DMS53 treated with DMSO at 0.1 percent for 48 hours (cell line): Measurements from ENCODE around the gene STK32A.
"Not testable (repeated sequence)": the region's sequence is repeated elsewhere in the genome, so short reads cannot be mapped to it uniquely, and the experiment has no call there.

Experiments used
- DNase-seq: peaks from one replicate; lab custom pipeline; 2025; ENCODE audit not compliant: unreplicated experiment; lab: John Stamatoyannopoulos, UW

Gene STK32A

DNA sequence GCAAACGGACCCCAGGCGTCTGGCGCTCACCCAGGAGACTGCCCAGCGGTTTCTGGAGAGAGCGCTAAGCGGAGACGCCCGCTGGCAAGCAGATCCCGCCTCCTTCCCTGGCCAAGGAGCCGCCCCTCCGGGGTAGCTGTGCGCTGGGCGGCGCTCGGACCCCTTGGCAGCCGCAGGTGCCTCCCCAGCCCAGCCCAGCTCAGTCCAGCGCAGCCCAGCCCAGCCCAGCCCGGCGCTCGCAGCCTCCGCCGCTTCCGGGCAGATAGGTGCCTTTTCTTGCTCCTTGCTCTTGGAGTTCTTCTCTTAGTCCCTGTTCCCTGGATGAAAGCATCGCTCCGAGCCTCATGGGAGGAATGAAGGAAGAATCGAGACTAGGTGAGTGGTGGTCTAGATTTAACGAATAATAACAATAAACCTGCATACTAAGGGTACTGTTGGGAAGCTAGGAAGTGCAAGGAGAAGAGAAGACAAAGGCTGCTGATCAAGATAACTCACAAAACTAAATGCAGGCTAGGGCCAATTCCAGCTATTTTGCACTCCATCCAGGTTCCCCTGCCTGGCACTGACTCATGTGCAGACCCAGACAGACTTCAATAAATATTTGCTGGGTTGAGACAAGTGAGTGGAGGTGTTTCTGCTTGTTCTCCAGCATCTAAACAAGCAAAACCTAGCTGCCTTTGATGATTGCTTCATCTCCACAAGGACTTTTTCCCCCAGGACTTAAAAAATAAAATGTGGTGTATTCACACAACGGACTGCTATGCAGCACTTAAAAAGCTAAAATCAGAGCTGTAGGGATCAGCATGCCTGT lies at the start of gene STK32A:
Gene STK32A, plus strand, starts transcription at position 202 of the 811 bp plus-strand sequence. CDS start 4,609 bp downstream, outside the sequence.
- peak; percentile 74 for DNase-seq

DNA sequence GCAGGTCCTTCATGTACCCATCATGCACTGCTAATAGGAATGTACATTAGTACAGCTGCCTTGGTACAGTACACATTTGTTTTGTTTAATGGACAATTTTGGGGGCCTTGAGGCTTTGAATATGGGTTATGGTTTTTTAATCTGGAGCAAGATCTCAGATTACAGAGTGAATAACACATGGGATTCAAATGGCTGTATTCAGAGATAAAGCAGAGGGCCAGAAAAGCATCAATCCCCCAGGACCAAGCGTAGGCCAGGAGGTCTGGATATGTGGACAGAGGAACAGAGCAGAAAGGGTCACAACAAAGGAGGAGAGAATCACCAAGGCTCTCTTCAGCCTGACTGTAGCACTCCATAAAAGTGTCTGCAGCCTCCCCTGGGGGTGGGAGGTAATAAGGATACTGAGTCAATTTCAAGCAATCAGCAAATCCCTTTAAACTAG lies 47.7 kb upstream of the STK32A start:
- DNase-seq: no peak

GRCh38 chr5:147188200-147189108 lies 46.4 kb upstream of the STK32A start:
- peak; percentile 78 for DNase-seq

DNA sequence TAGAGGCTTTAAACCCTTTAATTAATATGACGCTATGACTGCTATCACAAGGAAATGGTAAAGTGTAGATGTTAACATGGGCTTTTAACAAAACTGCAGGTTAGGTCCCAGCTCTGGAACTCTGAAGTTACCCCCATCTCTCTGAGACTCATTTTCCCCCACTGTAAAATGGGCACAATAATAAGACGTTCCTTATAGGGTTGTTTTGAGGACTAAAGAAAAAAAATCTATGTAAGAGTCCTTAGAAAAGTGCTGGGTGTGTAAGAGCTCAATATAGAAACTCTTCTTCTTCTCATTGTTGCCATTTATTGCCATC lies 45.8 kb upstream of the STK32A start:
- no peak for DNase-seq

GRCh38 chr5:147190331-147190730 lies 44.5 kb upstream of the STK32A start:
- no peak for DNase-seq

DNA sequence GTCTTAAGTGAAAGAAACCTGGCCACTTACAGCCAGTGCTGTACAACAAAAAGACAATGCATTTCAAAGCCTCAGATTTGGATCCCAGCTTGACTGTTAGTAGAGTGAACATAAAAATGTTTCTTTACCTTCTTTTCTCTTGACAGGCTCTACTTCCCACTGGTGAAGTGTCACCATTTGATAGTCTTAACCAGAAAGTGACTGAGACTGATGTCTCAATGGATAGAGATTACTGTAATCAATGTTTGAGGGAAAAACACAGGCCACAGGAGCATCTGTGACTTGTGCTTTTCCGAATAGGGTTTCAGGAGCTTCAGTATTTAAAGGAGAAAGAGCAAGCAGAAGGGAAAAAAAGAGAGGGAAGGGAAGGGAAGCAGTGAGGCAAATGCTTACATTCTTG lies 41.7 kb upstream of the STK32A start:
- no peak for DNase-seq

GRCh38 chr5:147200004-147200403 lies 34.8 kb upstream of the STK32A start:
- DNase-seq: no peak

GRCh38 chr5:147203213-147203612 lies 31.6 kb upstream of the STK32A start:
- no peak for DNase-seq

DNA sequence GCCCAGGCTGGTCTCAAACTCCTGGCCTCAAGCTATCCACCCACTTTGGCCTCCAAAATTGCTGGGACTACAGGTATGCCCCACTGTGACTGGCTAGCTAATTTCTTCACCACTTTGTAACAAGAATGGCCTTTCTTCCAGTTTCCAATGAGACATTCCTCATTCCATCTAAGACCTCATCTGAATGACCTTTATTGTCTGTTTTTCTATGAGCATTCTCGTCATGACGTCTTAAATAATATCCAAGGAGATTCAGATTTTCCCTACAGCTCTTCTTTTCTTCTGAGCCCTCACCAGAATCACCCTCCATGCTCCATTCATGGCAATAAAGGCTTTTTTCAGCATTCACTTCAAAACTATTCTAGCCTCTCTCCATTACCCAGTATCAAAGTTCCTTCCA lies 30.2 kb upstream of the STK32A start:
- DNase-seq: no peak

GRCh38 chr5:147208134-147208533 lies 26.7 kb upstream of the STK32A start:
- no peak for DNase-seq

- DNase-seq: peak; percentile 60
These were observed 18.2 kb upstream of the STK32A start for GRCh38 chr5:147216552-147217154.

DNA sequence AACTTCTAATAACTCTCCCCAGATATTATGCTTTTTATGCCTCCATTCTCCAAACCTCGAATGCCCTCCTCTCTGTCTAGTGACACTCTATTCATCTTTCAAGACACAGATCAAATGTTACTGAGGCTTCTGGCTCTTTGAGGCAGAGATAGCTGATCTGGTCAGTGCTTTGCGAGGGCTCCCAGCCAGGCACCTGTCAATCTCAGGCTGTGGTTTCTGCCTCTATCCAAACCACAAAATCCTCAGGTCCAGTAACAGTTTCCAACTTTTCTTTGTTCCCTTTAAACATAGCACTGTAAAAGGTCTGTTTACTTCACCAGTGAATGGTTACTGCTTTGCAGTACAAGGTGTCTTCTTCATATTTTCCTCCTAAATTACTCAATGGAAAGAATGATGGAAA lies 11.5 kb upstream of the STK32A start:
- DNase-seq: no peak

DNA sequence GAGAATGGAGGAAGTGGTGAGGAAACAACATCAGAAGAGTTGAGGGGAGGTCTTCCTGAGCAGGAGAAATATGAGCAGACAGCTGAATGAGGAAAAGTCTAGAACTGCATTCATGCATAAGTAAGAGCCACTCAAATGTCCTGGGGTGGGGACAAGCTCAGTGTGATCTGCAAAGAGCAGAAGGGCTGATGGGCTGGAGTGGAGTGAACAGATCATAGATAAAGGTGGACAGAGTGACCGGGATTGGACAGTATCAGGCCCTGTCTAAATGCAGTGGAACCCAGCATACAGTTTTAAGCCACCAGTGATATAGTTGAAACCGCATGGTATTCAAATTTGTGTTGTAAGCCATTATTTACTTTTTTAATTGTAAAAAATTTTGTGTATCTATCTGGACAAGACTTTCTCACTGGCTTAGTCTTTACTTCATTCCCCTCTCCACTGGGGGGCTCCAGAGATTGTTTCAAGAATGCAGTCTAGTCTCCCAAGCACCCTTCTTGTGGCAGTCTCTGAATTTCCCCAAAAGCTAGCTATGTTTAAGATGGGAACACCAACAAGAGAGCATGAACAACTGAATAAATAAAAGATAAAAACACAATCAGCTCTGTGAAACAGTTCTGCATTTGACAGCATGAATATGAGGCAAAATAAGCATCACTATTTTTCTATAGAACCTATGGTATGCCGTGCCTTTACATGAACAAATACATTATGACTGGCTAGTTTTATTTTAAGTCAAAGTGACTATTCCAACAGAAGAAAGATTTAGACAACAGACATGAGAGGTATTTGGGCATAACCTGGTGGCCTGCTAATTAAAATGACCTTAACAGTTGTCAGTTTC lies 10.7 kb upstream of the STK32A start:
- DNase-seq: peak; percentile 44

DNA sequence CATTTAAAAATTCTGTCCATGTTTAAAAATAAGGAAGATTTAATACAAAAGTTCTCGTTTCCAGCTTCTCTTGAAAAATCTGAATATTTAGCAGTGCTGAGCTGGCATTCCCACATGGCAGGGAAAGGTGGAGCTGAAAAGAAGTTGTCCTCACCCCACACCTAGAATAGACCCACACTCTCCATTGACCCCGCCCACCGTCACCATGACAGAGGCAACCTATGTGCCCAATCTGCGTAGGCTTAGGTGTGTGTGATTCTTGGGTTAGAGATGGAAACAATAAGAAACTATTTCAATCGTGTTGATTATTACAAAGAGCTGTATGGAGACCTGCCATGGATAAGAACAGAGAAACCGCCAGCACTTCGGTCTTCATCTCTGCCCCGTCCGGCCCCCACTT lies 8.9 kb upstream of the STK32A start:
- DNase-seq: no peak

- no peak for DNase-seq
These were observed 8.3 kb upstream of the STK32A start for GRCh38 chr5:147226512-147226911.

DNA sequence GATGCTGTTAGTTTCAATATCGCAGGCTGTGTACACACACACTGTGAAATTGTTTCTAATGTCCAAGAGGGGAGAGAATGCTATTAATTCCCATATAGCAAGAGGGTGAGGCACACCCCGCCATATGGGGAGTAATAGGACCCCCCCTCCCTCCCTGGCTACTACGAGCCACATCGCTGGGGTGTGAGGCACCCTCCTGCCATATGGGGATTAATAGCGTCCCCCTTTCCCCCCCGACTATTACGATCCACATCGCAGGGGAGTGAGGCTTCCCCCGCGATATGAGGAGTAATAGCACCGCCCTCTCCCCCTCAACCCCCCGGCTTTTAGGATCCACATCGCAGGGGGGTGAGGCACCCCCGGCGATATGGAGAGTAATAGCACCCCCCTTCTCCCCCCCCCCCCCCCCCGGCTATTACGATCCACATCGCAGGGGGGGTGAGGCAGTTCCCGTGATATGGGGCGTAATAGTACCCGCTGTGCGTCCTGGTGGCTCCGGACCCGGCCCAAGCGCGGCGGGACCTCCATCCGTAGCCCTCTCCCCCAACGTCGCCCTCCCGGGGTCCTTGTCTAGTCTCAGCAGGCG lies 494 bp upstream of the STK32A start:
- DNase-seq: peak; percentile 10

DNA sequence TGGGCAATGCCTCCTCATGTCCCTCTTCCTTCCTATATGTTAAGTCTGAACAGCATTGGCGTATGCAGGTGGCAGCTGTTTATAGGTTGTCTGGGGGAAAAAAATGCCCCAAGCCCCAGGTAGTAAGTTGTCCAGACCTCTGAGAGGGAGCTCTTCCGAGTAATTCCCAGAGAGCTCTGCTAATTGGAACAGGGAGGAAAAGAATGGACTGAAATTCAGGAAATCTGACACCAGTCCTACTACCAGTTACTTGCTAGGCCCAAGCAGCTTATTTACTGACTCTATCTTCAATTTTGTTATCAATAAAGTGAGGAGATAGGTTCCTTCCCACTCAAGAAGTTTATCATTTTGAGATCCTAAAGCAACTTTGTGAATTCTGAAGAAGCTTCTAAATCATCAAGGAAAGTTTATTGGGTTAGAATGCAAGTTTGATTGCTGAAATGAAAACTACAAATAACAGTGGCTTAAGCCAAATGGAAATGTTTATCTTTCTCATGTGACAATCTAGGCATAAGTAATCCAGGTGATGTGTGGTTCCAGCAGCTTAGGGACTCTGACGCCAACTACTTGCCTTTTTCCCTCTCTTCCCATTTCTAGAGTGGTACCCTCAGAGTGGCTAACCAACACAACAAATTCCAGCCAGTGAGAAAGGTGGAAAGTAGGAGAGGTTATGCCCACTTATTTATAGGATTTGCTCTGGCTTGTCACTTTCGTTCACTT lies 5.6 kb downstream of the STK32A start:
- no peak for DNase-seq

DNA sequence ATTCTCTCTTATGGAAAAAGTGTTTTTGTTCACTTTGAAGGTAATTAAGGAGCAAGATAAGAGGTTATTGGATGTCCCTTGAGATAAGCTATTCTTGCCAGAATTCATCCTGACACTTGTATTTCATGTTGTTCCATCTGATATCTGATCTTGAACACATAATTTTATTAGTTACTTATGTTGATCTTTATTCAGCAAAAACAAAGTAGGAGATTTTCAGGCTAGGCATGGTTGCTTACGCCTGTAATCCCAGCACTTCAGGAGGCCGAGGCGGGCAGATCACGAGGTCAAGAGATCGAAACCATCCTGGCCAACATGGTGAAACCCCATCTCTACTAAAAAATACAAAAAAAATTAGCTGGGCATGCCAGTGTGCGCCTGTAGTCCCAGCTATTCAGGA lies 8.4 kb downstream of the STK32A start:
- DNase-seq: not testable (repeated sequence)

DNA sequence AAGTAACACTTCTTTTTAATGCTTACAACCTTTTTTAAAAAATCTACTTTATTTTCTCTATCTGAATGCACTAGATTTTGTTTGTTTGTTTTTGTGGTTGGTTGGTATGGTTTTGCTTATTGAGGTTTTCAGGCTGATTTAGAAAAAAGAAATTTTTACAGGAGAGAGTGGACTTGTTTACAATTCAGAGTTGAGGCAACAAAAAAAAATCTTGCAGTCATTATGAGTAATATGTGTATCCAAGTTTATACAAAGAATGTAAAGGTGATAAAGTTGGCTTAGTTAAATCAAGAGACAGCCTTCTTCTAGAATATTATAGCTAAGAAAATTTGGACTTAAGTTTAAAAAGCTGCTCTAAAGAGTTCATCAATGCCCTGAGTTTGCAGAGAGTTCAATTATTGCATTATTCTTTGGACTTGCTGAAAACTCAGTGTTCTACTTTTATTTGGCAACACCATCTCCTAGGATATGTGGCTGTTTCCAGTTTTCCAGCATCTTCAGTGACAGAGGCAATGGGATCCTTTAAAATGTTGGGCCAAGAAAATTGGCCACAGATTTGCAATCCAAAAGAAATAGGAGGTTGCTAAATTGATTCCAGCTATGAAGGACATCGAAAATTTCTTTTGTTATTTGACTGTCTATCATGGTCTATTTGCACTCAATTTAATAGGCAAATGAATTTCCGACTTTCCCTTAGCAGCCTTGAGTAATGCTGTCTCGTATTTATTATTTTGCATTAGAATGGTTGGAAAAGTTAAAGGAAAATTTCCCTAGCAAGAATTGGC lies 10.7 kb downstream of the STK32A start:
- no peak for DNase-seq
